ENCODE measurements around the gene CGB8. TPM values are rescaled to one million over a fixed set of nuclear protein-coding genes. Genes with fewer than 3 reads are reported as not detected.
"Not testable (repeated sequence)": the region's sequence is repeated elsewhere in the genome, so short reads cannot be mapped to it uniquely, and the experiment has no call there.

Gene CGB8
- total RNA-seq, 2 donors from 2014 or later = not detected

DNA sequence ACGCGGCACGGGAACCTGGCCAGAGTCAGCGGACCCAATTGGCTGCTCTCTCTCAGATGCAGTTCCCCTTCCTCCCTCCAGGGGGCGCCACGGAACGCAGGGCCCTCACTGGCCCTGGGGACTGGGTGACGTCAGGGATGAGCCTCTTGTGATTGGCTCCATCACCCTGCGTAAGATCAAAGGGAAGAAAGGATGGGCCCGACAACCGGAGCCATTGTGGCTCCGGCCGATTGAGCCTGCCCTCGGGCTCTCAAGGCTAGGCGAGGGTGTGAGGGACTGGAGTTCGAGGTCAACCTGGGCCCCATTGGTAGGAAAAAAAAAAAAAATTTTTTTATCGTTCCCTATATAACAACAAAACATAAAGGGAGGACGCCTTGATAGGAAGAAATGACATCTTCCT is 12.1 kb downstream of the CGB8 start, which contains the start of gene CGB1:
Gene CGB1, minus strand, starts transcription at position 81 of the 400 bp plus-strand sequence. CDS start 184 bp downstream, outside the sequence.
- DNase-seq = peak; percentile 84
- H3K9me3 ChIP-seq (ENCODE audit: control insufficient read depth, low read length); H3K27ac ChIP-seq (ENCODE audit: low read depth, low read length); H3K4me3 ChIP-seq (ENCODE audit: low read length); H3K27ac Mint-ChIP-seq; H3K9ac ChIP-seq (ENCODE audit: extremely low read depth, low read length, poor library complexity, severe bottlenecking); H3K4me1 Mint-ChIP-seq; H3K9me3 Mint-ChIP-seq; H3K27me3 ChIP-seq (ENCODE audit: control insufficient read depth, insufficient read depth, low read length, poor library complexity, severe bottlenecking); H3K36me3 Mint-ChIP-seq (ENCODE audit: low read depth); H3K4me3 Mint-ChIP-seq; H3K36me3 ChIP-seq (ENCODE audit: control insufficient read depth, insufficient read depth, low read length); H3K4me1 ChIP-seq (ENCODE audit: control insufficient read depth, insufficient read depth, low read length): not testable (repeated sequence)
- TF ChIP-seq, protein P1, sequence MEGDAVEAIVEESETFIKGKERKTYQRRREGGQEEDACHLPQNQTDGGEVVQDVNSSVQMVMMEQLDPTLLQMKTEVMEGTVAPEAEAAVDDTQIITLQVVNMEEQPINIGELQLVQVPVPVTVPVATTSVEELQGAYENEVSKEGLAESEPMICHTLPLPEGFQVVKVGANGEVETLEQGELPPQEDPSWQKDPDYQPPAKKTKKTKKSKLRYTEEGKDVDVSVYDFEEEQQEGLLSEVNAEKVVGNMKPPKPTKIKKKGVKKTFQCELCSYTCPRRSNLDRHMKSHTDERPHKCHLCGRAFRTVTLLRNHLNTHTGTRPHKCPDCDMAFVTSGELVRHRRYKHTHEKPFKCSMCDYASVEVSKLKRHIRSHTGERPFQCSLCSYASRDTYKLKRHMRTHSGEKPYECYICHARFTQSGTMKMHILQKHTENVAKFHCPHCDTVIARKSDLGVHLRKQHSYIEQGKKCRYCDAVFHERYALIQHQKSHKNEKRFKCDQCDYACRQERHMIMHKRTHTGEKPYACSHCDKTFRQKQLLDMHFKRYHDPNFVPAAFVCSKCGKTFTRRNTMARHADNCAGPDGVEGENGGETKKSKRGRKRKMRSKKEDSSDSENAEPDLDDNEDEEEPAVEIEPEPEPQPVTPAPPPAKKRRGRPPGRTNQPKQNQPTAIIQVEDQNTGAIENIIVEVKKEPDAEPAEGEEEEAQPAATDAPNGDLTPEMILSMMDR (conservative IDR thresholded peaks at IDR 0.05) = peak; percentile 79
- WGBS, 2 experiments (ENCODE audit: insufficient coverage in 1 of 2, insufficient read length in 1 of 2) = 58 to 70% methylated on average over 12 to 16 of the region's 18 CpGs
- peaks cover 13% of the 10 kb centered on the region for H3K27me3 Mint-ChIP-seq (ENCODE audit: insufficient read depth)

GRCh38 chr19:49031642-49032301 is 17.1 kb downstream of the CGB8 start, which contains the start of gene CGB2:
CGB2 (plus strand) TSS chr19:49031890; CDS start chr19:49032096, 206 bp downstream.
- H3K36me3 ChIP-seq (ENCODE audit: control insufficient read depth, insufficient read depth, low read length); H3K4me1 ChIP-seq (ENCODE audit: control insufficient read depth, insufficient read depth, low read length); H3K9ac ChIP-seq (ENCODE audit: extremely low read depth, low read length, poor library complexity, severe bottlenecking); H3K4me3 ChIP-seq (ENCODE audit: low read length); H3K27me3 ChIP-seq (ENCODE audit: control insufficient read depth, insufficient read depth, low read length, poor library complexity, severe bottlenecking); H3K36me3 Mint-ChIP-seq (ENCODE audit: low read depth); H3K9me3 Mint-ChIP-seq; H3K4me3 Mint-ChIP-seq; H3K4me1 Mint-ChIP-seq; H3K27ac Mint-ChIP-seq; H3K9me3 ChIP-seq (ENCODE audit: control insufficient read depth, low read length); H3K27ac ChIP-seq (ENCODE audit: low read depth, low read length): not testable (repeated sequence)
- H3K27me3 Mint-ChIP-seq (ENCODE audit: insufficient read depth) = peaks cover 17% of the 10 kb centered on the region
- peak; percentile 87 for DNase-seq
- 78 to 80% methylated on average over 13 to 25 of the region's 28 CpGs for whole genome bisulfite sequencing, 2 experiments (ENCODE audit: insufficient coverage in 1 of 2, insufficient read length in 1 of 2)
- TF ChIP-seq, protein P1 (conservative IDR thresholded peaks at IDR 0.05) = peak; percentile 79

GRCh38 chr19:49030323-49030722 is 18.6 kb downstream of the CGB8 start:
- not testable (repeated sequence) for H3K4me1 Mint-ChIP-seq; H3K36me3 Mint-ChIP-seq (ENCODE audit: low read depth); H3K9ac ChIP-seq (ENCODE audit: extremely low read depth, low read length, poor library complexity, severe bottlenecking); H3K27me3 ChIP-seq (ENCODE audit: control insufficient read depth, insufficient read depth, low read length, poor library complexity, severe bottlenecking); H3K27ac Mint-ChIP-seq; H3K4me3 Mint-ChIP-seq; H3K27ac ChIP-seq (ENCODE audit: low read depth, low read length); H3K9me3 ChIP-seq (ENCODE audit: control insufficient read depth, low read length); H3K4me3 ChIP-seq (ENCODE audit: low read length); H3K36me3 ChIP-seq (ENCODE audit: control insufficient read depth, insufficient read depth, low read length); H3K4me1 ChIP-seq (ENCODE audit: control insufficient read depth, insufficient read depth, low read length); H3K9me3 Mint-ChIP-seq; DNase-seq
- H3K27me3 Mint-ChIP-seq (ENCODE audit: insufficient read depth) = peaks cover 13% of the 10 kb centered on the region
- WGBS, 2 experiments (ENCODE audit: insufficient coverage in 1 of 2, insufficient read length in 1 of 2) = 76 to 95% methylated on average over 3 to 4 of the region's 8 CpGs

- not testable (repeated sequence) for H3K4me3 Mint-ChIP-seq; H3K9ac ChIP-seq (ENCODE audit: extremely low read depth, low read length, poor library complexity, severe bottlenecking); H3K9me3 Mint-ChIP-seq; H3K4me3 ChIP-seq (ENCODE audit: low read length); H3K4me1 Mint-ChIP-seq; H3K36me3 Mint-ChIP-seq (ENCODE audit: low read depth); H3K4me1 ChIP-seq (ENCODE audit: control insufficient read depth, insufficient read depth, low read length); H3K9me3 ChIP-seq (ENCODE audit: control insufficient read depth, low read length); H3K36me3 ChIP-seq (ENCODE audit: control insufficient read depth, insufficient read depth, low read length); H3K27ac ChIP-seq (ENCODE audit: low read depth, low read length); H3K27ac Mint-ChIP-seq; H3K27me3 ChIP-seq (ENCODE audit: control insufficient read depth, insufficient read depth, low read length, poor library complexity, severe bottlenecking); DNase-seq
- WGBS, 2 experiments (ENCODE audit: insufficient coverage in 1 of 2, insufficient read length in 1 of 2) = 85 to 88% methylated on average over 5 to 14 of the region's 14 CpGs
- H3K27me3 Mint-ChIP-seq (ENCODE audit: insufficient read depth) = peaks cover 14% of the 10 kb centered on the region
Observed at GRCh38 chr19:49029749-49030148, 19.2 kb downstream of the CGB8 start.

GRCh38 chr19:49028686-49029085 is 20.2 kb downstream of the CGB8 start:
- H3K36me3 ChIP-seq (ENCODE audit: control insufficient read depth, insufficient read depth, low read length); H3K4me1 ChIP-seq (ENCODE audit: control insufficient read depth, insufficient read depth, low read length); H3K9me3 Mint-ChIP-seq; H3K9ac ChIP-seq (ENCODE audit: extremely low read depth, low read length, poor library complexity, severe bottlenecking); H3K27ac Mint-ChIP-seq; H3K27me3 ChIP-seq (ENCODE audit: control insufficient read depth, insufficient read depth, low read length, poor library complexity, severe bottlenecking); DNase-seq; H3K27ac ChIP-seq (ENCODE audit: low read depth, low read length); H3K4me3 Mint-ChIP-seq; H3K4me1 Mint-ChIP-seq; H3K9me3 ChIP-seq (ENCODE audit: control insufficient read depth, low read length); H3K36me3 Mint-ChIP-seq (ENCODE audit: low read depth); H3K4me3 ChIP-seq (ENCODE audit: low read length): not testable (repeated sequence)
- H3K27me3 Mint-ChIP-seq (ENCODE audit: insufficient read depth) = peaks cover 14% of the 10 kb centered on the region
- WGBS, 2 experiments (ENCODE audit: insufficient coverage in 1 of 2, insufficient read length in 1 of 2) = 87% methylated on average over 7 of the region's 9 CpGs; no CpG with 5 or more reads in 1 of the 2 experiments

DNA sequence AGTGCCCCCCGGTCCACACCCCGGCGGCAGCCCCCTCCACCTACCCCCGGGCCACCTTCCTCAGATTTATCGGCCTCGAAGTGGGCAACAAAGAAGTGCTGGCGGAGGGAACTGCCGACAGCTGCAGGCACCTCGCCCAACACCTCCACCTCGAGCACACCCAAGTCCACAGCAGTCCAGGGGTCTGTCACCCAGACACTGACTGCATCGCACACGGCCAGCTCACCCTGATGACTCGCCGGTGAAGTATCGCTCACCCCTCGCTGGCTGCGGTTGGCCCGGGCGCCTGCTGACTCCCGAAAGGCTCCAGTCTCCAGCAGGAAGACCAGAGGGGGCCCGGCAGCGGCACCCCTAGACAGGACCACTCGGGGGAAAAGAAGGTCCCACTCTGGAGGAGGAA is 23.3 kb downstream of the CGB8 start:
- H3K4me1 ChIP-seq (ENCODE audit: control insufficient read depth, insufficient read depth, low read length); H3K4me3 Mint-ChIP-seq; H3K27ac Mint-ChIP-seq; H3K9ac ChIP-seq (ENCODE audit: extremely low read depth, low read length, poor library complexity, severe bottlenecking); H3K9me3 Mint-ChIP-seq; H3K4me3 ChIP-seq (ENCODE audit: low read length); H3K4me1 Mint-ChIP-seq; H3K9me3 ChIP-seq (ENCODE audit: control insufficient read depth, low read length); H3K36me3 Mint-ChIP-seq (ENCODE audit: low read depth); H3K27me3 ChIP-seq (ENCODE audit: control insufficient read depth, insufficient read depth, low read length, poor library complexity, severe bottlenecking); H3K27ac ChIP-seq (ENCODE audit: low read depth, low read length); DNase-seq; H3K36me3 ChIP-seq (ENCODE audit: control insufficient read depth, insufficient read depth, low read length): not testable (repeated sequence)
- WGBS, 2 experiments (ENCODE audit: insufficient coverage in 1 of 2, insufficient read length in 1 of 2) = 84 to 88% methylated on average over 7 to 23 of the region's 23 CpGs
- H3K27me3 Mint-ChIP-seq (ENCODE audit: insufficient read depth) = peaks cover 25% of the 10 kb centered on the region
